Activated effector memory CD4-positive, alpha-beta T cell treated with Interleukin-2 at 50 U/mL for 16 hours (primary cell): ENCODE results near the gene NSFL1C.

Experiments used
- DNase-seq: peaks from one replicate; pipeline ENCODE4 v3.0.0-alpha.2; 2020

NSFL1C gene

DNA sequence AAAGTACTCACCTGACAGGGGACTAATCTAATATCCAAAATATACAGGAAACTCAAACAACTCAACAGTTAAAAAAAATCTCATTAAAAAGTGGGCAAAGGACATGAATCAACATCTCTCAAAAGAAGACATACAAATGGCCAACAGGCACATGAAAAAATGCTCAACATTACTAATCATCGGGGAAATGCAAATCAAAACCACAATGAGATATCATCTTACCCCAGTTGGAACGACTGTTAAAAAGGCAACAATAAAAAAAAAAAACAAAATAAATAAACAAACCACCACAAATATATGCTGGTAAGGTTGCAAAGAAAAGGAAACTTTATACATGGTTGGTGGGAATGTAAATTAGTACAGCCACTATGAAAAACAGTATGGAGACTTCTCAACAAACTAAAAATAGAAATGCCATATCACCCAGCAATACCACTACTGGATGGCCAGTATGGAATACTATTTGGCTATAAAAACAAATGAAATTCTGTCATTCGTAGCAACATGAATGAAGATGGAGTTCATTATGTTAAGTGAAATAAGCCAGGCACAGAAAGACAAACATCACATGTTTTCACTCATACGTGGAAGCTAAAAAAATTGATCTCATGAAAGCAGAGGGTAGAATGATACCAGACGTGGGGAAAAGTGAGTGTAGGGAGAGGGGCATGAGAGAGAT, 17.9 kb upstream of the NSFL1C start:
- DNase-seq = no peak

DNA sequence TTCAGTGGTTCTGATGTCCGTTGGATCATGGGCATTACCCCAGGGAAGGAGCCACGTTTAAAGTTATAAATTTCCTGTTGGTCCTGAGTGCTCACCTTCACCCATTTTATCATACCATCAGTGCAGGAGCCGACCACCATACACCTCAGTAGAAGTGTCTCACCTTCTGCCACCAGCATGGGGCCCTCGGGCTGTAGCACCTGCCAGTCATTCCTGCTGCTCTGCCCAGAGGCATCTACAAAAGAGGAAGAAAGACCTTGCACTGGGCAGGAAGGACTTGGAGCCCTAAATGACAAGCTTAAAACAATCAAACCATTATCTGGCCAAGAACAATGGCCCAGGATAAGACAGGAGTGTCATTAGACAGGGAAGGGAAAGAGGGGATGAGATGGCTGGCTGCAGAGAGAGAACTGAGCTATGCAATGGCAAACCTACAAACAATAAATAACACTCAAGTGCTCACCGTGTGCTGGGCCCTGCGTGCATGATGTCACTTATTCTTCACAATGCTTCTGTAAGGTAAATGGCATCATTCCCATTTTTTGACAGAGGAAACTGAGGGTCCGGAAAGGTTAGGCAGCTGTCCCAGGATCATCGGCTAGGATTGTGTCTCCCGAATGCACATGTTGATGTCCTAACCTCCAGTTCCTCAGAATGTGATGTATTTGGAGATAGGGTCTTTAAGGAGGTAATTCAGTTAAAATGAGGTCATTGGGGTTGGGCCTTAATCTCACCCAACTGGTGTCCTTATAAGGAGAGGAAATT, 13.4 kb upstream of the NSFL1C start:
- no peak for DNase-seq

DNA sequence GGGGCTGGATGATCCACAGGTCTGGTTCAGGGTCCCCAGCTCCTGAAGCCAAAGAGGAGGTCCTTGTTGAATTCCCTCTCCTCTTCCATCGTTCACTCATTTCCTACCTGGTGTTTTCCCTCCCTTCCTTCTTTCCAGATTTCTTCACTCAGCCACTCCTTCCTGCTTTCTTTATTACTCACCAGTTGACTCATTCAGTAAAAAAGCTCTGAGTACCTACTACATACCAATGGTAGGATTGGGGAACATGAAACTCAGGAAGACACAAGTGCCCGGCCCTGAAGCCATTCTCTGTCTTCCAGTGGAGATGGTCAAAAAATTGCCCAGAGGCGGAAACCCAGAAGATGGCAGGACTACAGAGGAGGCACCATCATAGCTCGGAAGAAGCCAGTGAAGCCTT, 11.9 kb upstream of the NSFL1C start:
- DNase-seq = no peak

DNA sequence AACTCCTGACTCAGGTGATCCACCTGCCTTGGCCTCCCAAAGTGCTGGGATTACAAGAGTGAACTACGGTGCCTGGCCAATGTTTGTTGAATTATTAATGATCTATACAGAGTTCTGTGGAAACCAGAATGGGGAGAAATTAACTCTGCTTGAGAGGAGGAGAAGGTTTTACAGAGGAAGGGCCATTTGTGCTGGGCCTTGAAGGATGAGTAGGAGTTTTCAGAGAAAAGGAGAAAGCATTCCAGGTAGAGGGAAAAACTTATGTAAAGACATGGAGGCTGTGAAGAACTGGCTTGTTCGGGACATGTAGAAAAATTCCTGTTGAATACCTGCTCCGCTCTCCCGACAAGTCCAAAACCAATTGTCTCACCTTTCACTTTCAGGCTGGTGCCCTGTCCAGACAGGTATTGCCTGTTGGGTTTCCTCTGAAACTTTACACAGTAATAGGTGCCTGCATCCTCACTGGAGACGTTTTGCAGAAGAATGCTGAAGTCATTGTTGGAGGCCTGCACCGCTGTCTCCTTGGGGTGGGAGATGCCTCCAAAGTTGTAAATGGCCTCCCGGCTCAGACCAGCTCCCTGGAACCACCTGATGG, 11.3 kb upstream of the NSFL1C start:
- DNase-seq = no peak

DNA sequence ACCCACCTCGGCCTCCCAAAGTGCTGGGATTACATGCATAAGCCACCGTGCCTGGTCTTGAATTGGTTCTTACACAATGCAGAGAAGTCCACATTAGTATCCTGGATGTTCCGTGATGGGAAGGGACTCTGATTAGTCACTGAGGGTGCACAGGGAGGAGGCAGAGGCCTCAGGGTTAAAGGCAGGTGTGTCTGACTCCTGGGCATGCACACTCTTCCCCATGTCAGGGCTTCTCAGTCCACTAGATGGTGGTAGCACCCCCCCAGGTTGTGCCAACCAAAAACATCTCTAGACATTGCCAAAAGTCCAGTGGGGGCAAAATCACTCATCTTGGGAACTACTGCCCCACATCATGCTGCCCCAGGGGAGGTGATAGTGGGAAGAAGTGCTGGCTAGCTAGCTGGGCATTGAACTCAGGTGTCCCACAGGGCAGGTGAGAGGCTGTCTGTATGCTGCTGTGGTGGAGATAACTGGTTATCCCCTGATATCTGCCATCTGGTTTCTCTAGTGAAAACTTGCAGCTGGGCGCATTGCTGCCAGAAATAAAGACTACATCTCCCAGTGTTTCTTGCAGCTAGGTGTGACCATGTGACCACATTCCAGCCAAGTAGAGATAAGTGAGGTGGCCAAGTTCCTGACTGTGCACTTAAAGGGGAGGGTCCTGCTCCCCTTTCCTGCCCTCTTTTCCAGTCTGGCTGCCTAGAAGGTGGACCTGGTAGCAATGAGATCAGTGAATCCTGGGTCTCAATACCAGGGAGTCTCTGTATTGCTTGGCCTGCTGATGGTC, 8.4 kb upstream of the NSFL1C start:
- DNase-seq = no peak

DNA sequence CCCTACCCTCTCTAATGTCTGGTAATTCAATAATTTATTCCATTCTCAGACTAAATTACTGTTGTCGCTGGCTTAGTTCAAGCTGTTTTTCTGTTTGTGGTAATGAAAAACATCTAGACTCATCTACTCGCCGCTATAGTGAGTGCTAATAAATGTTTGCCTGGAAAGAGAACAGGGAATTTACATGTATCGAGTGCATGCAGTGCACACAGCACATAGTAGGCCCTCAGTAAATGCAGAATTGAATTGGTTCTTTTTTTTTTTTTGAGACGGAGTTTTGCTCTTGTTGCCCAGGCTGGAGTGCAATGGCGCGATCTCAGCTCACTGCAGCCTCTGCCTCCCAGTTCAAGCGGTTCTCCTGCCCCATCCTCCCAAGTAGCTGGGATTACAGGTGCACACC, 7.7 kb upstream of the NSFL1C start:
- DNase-seq = no peak

DNA sequence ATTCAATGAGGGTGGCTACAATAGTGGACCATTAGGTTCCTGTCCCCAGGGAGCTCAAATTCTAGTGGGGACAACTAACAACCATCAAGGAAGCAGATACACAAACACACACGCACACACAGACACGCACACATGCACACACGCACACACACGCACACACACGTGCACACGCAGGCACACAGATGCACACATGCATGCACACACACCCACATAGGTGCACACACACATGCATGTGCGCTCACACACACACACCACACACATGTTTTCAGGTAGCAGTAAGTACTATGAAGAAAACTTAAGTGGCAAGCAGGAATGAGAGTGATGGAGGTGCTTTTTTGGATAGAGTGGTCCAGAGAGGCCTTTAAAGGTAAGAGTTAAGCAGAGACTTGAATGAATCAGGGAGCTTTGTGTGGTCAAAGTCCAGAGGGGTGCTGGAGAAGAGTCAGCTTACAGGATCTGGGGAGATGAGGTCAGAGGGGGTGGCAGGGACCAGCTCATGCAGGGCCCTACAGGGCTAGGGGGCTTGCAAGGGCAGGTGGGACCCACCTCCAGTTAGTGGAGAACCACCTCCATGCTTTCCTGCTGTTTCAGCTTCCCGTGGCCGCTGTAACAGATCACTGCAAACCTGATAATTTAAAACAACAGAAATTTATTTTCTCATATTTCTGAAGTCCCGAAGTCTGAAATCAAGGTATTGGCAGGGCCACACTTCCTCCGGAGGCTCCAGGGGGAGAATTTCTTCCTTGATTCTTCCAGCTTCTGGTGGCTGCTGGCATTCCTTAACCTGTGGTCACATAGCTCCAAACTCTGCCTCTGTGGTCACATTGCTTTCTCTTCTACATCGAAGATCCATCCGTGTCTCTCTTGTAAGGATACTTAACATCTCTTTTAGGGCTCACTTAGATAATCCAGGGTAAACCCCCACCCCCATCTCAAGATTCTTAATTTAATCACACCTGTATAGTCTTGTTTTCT, 6.9 kb upstream of the NSFL1C start:
- DNase-seq = no peak

DNA sequence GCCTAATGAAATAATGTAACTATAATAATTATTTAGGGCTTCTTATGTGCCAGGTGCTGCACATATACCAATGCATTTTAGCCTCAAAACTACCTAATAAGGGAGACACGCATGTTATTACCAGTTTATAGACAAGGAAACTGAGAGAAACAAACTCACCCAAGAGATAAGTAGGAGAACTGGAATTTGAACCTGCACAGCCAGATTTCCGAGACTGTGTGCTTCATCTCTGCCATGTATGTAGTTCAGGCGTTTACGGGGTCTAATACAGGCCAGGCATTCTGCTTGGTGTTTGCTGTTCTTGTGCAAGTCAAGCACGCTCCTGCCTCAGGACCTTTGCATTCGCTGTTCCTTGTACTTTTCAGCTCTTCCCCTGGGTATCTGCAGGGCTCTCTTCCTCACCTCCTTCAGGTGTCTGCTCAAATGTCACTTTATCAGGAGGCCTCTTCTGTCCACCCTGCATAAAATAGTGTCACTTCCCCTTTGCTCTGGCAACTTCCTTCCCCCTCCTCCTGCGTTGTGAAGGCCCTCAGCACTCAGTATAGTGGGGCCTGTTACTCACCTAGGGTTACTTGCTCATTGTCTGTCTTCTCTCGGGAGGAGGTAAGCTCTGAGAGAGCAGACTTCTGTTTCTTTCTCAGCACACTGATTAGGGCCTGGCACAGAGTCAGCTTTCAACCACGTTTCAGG, 6.1 kb upstream of the NSFL1C start:
- DNase-seq = no peak

DNA sequence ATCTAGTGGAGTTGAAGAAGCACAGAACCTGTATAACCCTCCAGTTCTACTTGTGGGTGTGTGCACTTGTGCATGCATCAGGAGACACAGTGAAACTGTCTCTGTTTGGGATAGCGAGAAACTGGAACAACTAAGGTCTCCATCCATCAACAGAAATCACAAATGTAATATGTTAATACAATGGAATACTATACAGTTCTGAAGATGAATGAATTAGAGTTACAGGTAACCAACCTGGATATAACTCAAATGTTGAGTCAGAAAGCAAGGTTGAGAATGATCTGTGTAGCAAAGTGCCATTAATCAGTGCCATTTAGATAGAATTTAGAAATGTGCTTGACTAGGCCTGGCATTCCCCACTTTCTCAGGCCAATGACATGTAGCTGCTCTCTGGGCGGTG, 4.6 kb upstream of the NSFL1C start:
- DNase-seq = no peak

DNA sequence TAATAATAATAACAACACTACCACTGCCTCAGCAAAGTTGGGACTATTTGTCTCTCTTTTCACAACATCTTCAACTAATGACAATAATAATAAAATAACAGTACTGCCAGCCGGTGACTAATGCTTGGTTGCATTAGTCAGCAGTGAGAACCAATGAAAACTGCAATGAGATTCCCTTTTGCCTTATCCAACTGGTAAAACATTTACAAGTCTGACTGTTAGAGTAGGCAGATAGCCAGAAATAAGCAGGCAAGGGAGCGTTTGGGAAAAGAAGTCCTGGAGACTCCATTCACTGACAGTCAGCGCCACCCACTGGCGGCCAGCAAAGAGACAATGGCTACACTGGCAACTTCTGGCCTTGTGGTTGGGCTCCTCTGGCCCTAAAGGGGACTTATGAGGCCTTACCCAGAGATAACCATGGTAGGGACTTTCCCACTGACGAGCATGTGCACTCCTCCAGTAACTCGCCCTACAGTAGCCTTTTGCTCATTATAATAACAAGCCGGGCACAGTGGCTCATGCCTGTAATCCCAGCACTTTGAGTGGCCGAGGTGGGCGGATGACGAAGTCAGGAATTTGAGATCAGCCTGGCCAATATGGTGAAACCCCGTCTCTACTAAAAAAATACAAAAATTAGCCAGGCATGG, 3.4 kb upstream of the NSFL1C start:
- DNase-seq = no peak

DNA sequence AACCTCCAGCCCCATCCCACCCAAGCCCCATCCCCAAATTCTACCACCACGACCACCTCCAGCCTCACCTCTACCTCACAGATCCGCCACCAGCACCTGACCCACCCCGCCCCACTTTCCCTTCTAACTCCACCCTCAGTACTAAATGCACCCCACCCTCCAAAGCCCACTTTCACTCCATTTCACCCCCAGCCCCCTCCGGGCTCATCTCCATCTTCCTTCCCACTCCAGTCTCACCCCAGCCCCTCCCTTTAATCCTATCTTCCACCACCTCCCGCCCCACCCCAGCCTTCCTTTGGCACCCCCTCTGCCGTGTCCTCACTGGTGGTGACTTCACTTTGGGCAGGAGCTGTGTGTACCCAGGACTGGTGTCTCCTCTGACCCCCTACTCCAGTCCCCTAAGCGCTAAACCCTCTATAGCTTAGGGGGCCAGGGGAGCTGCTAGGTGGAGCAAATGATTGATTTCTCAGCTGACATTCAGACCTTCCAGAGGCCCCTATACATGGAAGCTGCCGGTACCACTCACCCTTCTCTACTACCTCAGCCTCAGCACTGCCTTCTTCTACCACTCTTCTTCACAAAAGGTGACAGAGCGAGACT, 2.8 kb upstream of the NSFL1C start:
- no peak for DNase-seq

DNA sequence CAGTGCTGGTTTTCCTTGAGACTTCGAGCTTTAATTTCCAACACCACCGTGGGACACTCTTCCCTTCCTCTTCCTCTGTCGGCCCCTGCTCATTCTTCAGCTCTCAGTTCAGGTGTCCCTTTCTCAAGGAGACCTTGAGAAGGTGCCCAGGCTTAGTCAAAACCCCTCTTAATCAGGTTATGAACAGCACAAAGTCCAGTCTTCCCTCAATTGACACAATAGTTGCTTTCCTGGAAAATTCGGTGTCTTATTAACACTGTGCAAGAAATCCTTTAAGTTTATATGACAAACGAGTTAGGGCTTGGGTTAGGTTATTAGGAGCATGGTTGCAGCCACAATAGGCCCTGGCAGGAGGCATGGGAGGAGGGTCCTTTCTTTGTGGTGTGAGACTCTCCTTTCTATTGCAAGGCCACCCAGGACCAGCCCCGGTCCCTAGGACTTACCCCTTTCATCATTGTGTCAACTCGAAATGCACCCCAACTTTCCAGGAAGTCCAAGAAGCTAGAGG, 1.5 kb upstream of the NSFL1C start:
- DNase-seq = no peak

DNA sequence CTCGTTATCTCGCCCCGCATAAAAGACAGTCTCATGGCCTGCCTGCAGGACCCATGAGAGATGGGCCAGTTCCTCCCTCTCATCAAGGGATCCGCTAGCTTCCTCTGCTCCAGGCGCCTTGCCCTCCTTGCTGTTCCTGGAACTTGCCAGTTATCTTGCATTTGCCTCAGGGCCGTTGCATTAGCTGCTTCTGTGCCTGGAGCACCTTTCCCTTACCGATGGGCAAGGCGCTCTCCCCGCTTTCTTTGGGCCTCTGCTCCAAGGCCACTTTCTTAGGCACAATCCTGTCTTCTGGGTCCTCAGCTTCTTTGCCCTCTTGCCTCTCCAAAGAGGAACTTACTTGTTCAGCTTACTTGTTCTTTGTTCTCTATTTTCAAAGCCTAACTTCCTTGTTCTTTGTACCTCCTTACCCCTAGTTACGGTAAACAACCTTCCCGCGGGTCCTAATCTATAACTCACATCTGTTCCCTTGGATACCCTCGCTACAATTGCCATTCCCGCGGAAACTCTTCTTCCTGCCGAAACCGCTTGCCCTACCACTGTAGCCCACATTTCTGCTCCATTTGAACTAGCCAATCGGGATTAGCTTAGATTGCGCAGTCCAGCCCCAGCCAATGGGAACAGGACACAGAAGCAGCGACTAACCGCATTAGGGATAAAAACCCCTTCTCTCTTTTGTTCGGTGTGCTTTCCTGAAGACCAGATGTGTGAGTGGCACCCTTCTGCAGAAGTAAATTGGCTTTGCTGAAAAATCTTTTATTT, 887 bp upstream of the NSFL1C start:
- no peak for DNase-seq

DNA sequence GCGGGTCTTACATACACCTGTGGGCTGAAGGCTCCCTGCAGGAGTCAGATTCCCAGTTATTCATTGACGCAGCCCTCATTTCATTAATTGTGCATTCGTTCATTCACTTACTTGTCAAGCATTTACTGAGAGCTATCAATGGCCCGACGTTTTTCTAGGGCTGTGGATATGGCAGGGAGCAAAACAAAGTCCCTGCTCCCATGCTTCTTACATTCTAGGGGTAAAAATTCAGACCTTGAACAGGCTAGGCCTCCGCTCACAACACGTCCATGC, 369 bp upstream of the NSFL1C start:
- no peak for DNase-seq

DNA sequence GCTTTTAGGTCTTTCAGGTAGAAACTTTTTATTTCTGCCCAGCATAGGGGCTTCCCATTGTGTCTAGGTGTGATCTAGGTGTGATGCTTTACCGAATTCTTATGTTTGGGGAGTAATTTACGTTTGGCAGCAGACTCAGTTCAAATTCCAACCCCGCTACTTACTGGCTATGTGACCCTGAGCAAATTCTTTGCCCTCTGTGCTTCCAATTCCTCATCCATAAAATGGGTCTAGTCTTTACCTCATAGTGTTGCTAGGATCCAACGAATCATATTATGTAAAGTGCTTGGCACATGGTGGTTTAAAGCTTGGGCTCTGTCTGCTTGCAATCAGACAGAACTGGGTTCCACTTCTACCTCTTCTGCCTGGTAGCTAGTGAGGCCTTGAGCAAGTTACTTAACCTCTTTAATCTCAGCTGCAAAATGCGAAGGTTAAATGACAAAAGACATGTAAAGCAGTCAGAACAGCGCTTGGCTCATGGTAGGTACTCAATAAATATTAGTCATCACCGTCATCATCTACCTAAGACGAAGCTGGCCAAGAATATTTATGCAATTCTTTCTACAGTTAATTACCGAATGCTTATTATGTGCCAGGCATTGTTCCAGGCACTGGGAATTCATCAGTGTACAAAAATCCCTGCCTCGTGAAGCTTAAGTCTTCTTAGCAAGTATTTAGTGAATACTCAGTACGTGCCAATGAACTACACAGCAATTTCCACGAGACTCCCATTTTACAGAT, 1.0 kb downstream of the NSFL1C start:
- no peak for DNase-seq

DNA sequence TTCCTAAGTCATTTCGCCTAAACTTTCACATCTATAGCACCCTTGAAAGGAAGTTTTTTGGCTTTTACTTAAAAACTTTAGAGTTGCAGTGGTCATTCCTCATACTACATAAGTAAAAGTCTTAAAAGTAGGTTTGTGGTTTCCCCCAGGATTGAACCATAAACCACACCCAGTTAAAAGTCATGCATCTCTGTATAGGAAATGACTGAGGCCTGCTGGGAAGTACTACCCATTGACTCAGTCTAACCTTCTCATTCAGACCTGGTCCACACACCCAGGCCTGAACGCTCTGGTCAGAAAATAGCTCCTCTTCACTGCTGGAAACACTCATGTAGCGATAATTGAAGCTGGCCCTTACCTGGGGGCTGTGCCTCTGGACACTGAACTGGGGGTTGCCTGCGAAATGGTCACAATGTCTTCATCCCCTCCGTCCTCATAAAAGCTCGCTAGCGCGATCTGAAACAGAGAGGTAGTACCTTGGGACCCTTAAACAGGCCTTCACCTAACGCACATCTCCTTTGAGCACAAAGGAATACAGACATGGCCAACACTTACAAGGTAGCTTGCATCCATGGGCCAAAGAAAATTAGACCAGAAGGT, 2.6 kb downstream of the NSFL1C start:
- DNase-seq = no peak

DNA sequence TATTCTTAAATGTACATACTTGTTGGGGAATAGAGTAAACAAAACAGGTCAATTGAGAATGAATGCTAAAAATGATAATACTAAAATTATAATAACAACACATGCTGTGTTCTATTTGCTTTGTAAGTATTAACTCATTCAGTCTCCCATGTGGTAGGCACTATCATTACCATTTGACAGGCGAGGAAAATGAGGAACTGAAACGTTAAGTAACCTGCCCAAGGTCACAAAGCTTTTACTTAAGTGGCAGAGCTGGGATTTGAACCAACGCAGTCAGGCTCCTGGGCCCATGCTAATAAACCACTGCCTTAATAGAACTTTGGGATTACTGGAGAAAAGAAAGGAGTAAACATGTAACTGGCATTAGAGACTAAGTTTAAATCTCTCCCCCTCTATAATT, 3.8 kb downstream of the NSFL1C start:
- no peak for DNase-seq

DNA sequence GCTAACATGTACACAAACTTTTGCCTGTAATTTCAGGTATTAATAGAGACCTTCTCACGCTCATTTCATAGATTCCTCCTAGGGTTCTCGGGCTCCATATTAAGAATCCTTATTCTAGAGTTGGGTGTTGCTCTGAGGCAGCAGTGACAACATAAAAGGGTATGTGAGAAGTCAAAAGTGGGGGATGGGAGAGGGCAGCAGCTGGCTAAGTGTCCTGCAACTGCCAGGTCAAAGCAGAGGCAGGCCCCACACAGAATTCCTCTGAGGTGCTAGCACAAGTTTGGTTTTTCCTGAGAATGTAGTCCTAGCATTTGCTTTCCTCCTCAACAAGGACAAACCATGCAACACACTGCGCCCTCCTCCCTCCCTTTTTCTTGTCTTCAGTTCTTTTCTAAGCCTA, 4.6 kb downstream of the NSFL1C start:
- DNase-seq = no peak

DNA sequence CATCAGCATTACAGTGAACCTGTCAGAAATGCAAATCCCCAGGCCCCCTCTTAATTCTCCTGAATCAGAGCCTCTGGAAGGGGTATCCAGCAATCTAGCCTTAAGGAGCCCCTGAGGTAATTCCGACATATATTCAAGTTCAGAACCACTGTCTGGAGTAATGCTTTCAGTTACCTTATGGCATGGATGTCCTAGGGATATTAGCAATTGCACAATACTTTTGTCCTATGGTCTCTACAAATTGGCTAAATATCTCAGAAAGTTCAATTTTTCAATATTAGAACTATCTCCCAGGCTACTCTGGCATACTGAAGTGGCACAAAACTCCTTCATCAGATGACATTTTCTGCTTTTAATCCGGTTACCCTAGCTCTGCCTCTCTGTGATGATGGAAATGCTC, 6.4 kb downstream of the NSFL1C start:
- no peak for DNase-seq
